ENCODE results near the gene LARP1.
"Not testable (repeated sequence)": the region's sequence is repeated elsewhere in the genome, so short reads cannot be mapped to it uniquely, and the experiment has no call there.

LARP1 gene

GRCh38 chr5:154755361-154756008 lies at the start of gene LARP1:
Gene LARP1, plus strand, starts transcription at chr5:154755377. Its CDS starts 381 bp downstream, at chr5:154755758.
- peak; percentile 57 for DNase-seq

GRCh38 chr5:154706416-154706815 lies 48.8 kb upstream of the LARP1 start:
- DNase-seq = no peak

GRCh38 chr5:154707641-154708040 lies 47.5 kb upstream of the LARP1 start:
- no peak for DNase-seq

- no peak for DNase-seq
Observed at GRCh38 chr5:154708207-154708606, 47.0 kb upstream of the LARP1 start.

GRCh38 chr5:154708846-154709245 lies 46.3 kb upstream of the LARP1 start:
- DNase-seq = no peak

GRCh38 chr5:154709368-154710305 lies 45.5 kb upstream of the LARP1 start:
- no peak for DNase-seq

GRCh38 chr5:154712518-154713437 lies 42.4 kb upstream of the LARP1 start:
- no peak for DNase-seq

GRCh38 chr5:154713615-154714125 lies 41.5 kb upstream of the LARP1 start:
- no peak for DNase-seq

- DNase-seq = no peak
Observed at GRCh38 chr5:154714266-154714986, 40.8 kb upstream of the LARP1 start.

GRCh38 chr5:154721481-154722058 lies 33.6 kb upstream of the LARP1 start:
- DNase-seq = no peak

GRCh38 chr5:154722097-154722496 lies 33.1 kb upstream of the LARP1 start:
- no peak for DNase-seq

GRCh38 chr5:154722936-154723335 lies 32.2 kb upstream of the LARP1 start:
- DNase-seq = no peak

GRCh38 chr5:154723740-154724505 lies 31.3 kb upstream of the LARP1 start:
- peak; percentile 66 for DNase-seq

- no peak for DNase-seq
Observed at GRCh38 chr5:154727361-154727760, 27.8 kb upstream of the LARP1 start.

- DNase-seq = no peak
Observed at GRCh38 chr5:154728939-154729588, 26.1 kb upstream of the LARP1 start.

- DNase-seq = no peak
Observed at GRCh38 chr5:154729613-154730012, 25.6 kb upstream of the LARP1 start.

GRCh38 chr5:154730761-154731160 lies 24.4 kb upstream of the LARP1 start:
- not testable (repeated sequence) for DNase-seq

GRCh38 chr5:154732212-154732611 lies 23.0 kb upstream of the LARP1 start:
- DNase-seq = no peak

GRCh38 chr5:154734370-154735248 lies 20.6 kb upstream of the LARP1 start:
- no peak for DNase-seq
